Prostate gland (tissue), 2 donors: Measurements from ENCODE around the gene ZMYND8.

Experiments used
- POLR2A ChIP-seq: fragments of 450-650 bp; IDR thresholded peaks from one replicate; pipeline ENCODE4 v1.6.1; 2016; ENCODE audit warnings: antibody characterized with exemption, mild to moderate bottlenecking
- POLR2AphosphoS5 ChIP-seq: sonication (generic); formaldehyde crosslinking; IDR thresholded peaks from one replicate; pipeline ENCODE4 v1.6.1; 2017; ENCODE audit warnings: antibody characterized with exemption
- TF ChIP-seq, protein P1 (sequence below), 4 experiments: fragments of 200-600 bp in 2 of 4; fragments of 450-650 bp in 2 of 4; sonication (generic) in 2 of 4; IDR thresholded peaks; 1 replicate in 3 of 4; 2 replicates in 1 of 4; pipeline ENCODE4 v1.5.1; 2016 to 2019; ENCODE audit warnings: antibody characterized with exemption in 4 of 4, mild to moderate bottlenecking in 2 of 4, moderate library complexity in 2 of 4

GRCh38 chr20:47368301-47368700 is 11.8 kb upstream of the ZMYND8 start:
- TF ChIP-seq, protein P1, sequence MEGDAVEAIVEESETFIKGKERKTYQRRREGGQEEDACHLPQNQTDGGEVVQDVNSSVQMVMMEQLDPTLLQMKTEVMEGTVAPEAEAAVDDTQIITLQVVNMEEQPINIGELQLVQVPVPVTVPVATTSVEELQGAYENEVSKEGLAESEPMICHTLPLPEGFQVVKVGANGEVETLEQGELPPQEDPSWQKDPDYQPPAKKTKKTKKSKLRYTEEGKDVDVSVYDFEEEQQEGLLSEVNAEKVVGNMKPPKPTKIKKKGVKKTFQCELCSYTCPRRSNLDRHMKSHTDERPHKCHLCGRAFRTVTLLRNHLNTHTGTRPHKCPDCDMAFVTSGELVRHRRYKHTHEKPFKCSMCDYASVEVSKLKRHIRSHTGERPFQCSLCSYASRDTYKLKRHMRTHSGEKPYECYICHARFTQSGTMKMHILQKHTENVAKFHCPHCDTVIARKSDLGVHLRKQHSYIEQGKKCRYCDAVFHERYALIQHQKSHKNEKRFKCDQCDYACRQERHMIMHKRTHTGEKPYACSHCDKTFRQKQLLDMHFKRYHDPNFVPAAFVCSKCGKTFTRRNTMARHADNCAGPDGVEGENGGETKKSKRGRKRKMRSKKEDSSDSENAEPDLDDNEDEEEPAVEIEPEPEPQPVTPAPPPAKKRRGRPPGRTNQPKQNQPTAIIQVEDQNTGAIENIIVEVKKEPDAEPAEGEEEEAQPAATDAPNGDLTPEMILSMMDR (IDR thresholded peaks at IDR 0.05) = no peak
- TF ChIP-seq POLR2AphosphoS5 (no peak), POLR2A (no peak)
